K562 (cell line): Measurements from ENCODE around the gene PACRG. TPM values are rescaled to one million over a fixed set of nuclear protein-coding genes. Genes with fewer than 3 reads are reported as not detected.

Source experiments
- ATAC-seq: fragments of 200-7000 bp; cut with Tn5 transposase; 3 replicates; pipeline ENCODE4 v1.9.1; 2020; ENCODE audit warnings: moderate library complexity
- BruUV-seq: library from RNA; stranded (reverse); fragments of 400-500 nt; replicated peaks from 2 replicates; lab custom pipeline; 2021; lab: Mats Ljungman, UMichigan
- CTCF ChIA-PET: fragments of 300-600 bp; formaldehyde crosslinking; extraction: SDS; loops from one replicate; lab custom pipeline; 2021; ENCODE audit warnings: low intra/inter-chr PET ratio; lab: Yijun Ruan, JAX
- POLR2A ChIA-PET: fragments of 300-600, 350-650 bp; sonication (Branson Sonifier 250); formaldehyde crosslinking; extraction: SDS; loops from one replicate; lab custom pipeline; 2021; ENCODE audit warnings: antibody characterized with exemption, inconsistent platforms; lab: Yijun Ruan, JAX
- DNase-seq, 4 experiments: peaks; one replicate each; pipeline versions ENCODE4 v3.0.0 to v3.0.0-alpha.2; 2011 to 2018; ENCODE audit warnings: low spot score in 3 of 4, mixed read lengths in 3 of 4; ENCODE audit errors: extremely low read depth in 1 of 4
- FAIRE-seq: peaks from 2 replicates; lab custom pipeline; 2011; peaks lifted over from hg19 to GRCh38; lab: Jason Lieb, UNC
- H2AFZ ChIP-seq: 2 replicates; pipeline ENCODE4 v1.6.0; 2011; ENCODE audit warnings: low read depth, low read length, control low read depth, inconsistent platforms
- H3K27ac ChIP-seq: fragments of 200-600 bp; 3 replicates; pipeline ENCODE4 v1.8.0; 2011; ENCODE audit warnings: low read depth, mild to moderate bottlenecking, control low read depth, inconsistent platforms, low read length, moderate library complexity, mixed read lengths; ENCODE audit errors: extremely low read depth
- H3K27me3 ChIP-seq, 2 experiments: fragments of 300-600 bp in 1 of 2; 2 replicates in 1 of 2; 3 replicates in 1 of 2; pipeline versions ENCODE4 v1.6.0 to v1.8.0; 2011; ENCODE audit warnings: inconsistent platforms in 2 of 2, low read length in 2 of 2, mild to moderate bottlenecking in 1 of 2, mixed read lengths in 1 of 2, moderate library complexity in 1 of 2; ENCODE audit not compliant: control insufficient read depth in 2 of 2, insufficient read depth in 2 of 2
- H3K36me3 ChIP-seq: fragments of 300-600 bp; 3 replicates; pipeline ENCODE4 v1.8.0; 2011; ENCODE audit warnings: mild to moderate bottlenecking, low read length, inconsistent platforms; ENCODE audit not compliant: control insufficient read depth, insufficient read depth
- H3K4me1 ChIP-seq, 2 experiments: fragments of 200-600 bp in 1 of 2; replicated peaks in 1 of 2; 2 replicates in 1 of 2; 3 replicates in 1 of 2; pipeline versions ENCODE4 v1.5.1 to v1.8.0; 2011; ENCODE audit warnings: inconsistent platforms in 2 of 2, low read length in 2 of 2, mild to moderate bottlenecking in 1 of 2, mixed read lengths in 1 of 2, moderate library complexity in 1 of 2; ENCODE audit not compliant: control insufficient read depth in 2 of 2, insufficient read depth in 2 of 2
- H3K4me2 ChIP-seq: 2 replicates; pipeline ENCODE4 v1.6.1; 2011; ENCODE audit warnings: low read length, control low read depth, inconsistent platforms, mixed read lengths; ENCODE audit not compliant: insufficient read depth
- H3K4me3 ChIP-seq: fragments of 200-600 bp; sonication (generic), shearing (Covaris generic); 2 replicates; pipeline ENCODE4 v1.5.1; 2016; ENCODE audit warnings: control low read depth, inconsistent platforms
- H3K79me2 ChIP-seq: fragments of 200-600 bp; 3 replicates; pipeline ENCODE4 v1.8.0; 2011; ENCODE audit warnings: low read length, inconsistent platforms; ENCODE audit not compliant: control insufficient read depth, insufficient read depth
- H3K9ac ChIP-seq, 2 experiments: 2 replicates each; pipeline versions ENCODE4 v1.6.0 to v1.6.1; 2011; ENCODE audit warnings: low read depth in 2 of 2, low read length in 2 of 2, control low read depth in 1 of 2, inconsistent platforms in 1 of 2, mild to moderate bottlenecking in 1 of 2, mixed read lengths in 1 of 2; ENCODE audit not compliant: insufficient read depth in 1 of 2
- H3K9me1 ChIP-seq: one replicate; pipeline ENCODE4 v1.6.0; 2011; ENCODE audit warnings: inconsistent platforms, mild to moderate bottlenecking, low read length, moderate library complexity; ENCODE audit not compliant: control insufficient read depth, insufficient read depth
- H3K9me3 ChIP-seq: replicated peaks from 2 replicates; pipeline ENCODE4 v1.5.1; 2011; ENCODE audit warnings: low read depth, low read length, inconsistent platforms; ENCODE audit not compliant: control insufficient read depth, insufficient read depth
- H4K20me1 ChIP-seq: replicated peaks from 2 replicates; pipeline ENCODE4 v1.6.1; 2011; ENCODE audit warnings: low read length, inconsistent platforms, mixed read lengths; ENCODE audit not compliant: control insufficient read depth, insufficient read depth
- ERF ChIP-seq: fragments of 450-650 bp; formaldehyde crosslinking; IDR thresholded peaks from 2 replicates; pipeline ENCODE4 v1.4.0; 2020; ENCODE audit warnings: mild to moderate bottlenecking, mixed read lengths
- MECOM ChIP-seq: fragments of 250-450 bp; sonication (Bioruptor Pico); IDR thresholded peaks from 2 replicates; pipeline ENCODE4 v1.8.0; 2022; ENCODE audit warnings: inconsistent platforms
- RHOXF2B ChIP-seq: fragments of 250-450 bp; sonication (Bioruptor Pico); conservative IDR thresholded peaks from 2 replicates; pipeline ENCODE4 v1.5.1; 2021
- XRCC4 ChIP-seq: IDR thresholded peaks from one replicate; pipeline ENCODE4 v1.6.1; 2011; ENCODE audit not compliant: insufficient read depth, insufficient read length; ENCODE audit errors: extremely low read depth
- ZNF347 ChIP-seq: fragments of 450-650 bp; formaldehyde crosslinking; IDR thresholded peaks from 2 replicates; pipeline ENCODE4 v1.4.0; 2020; ENCODE audit warnings: low read depth, mild to moderate bottlenecking, moderate library complexity
- ZNF583 ChIP-seq: fragments of 250-450 bp; sonication (Bioruptor Pico); IDR thresholded peaks from 2 replicates; pipeline ENCODE4 v1.4.0; 2020
- WGBS: fragments of 100-300 bp; shearing (Covaris generic); methylation state at CpG from one replicate; pipeline ENCODE4 v1.1.6; 2016; ENCODE audit warnings: low coverage, mixed read lengths; ENCODE audit not compliant: insufficient coverage; ENCODE audit errors: missing lambda C conversion rate; 5-methylcytosine and 5-hydroxymethylcytosine counted together
- in situ Hi-C: fragments of 300-500 bp; cut with MboI; formaldehyde crosslinking; loops from 4 replicates; pipeline ENCODE4 v1.15.0; 2018; ENCODE audit warnings: inconsistent platforms, mixed read lengths
- intact Hi-C: fragments of 100-400 bp; cut with micrococcal nuclease; formaldehyde crosslinking; loops from 2 replicates; pipeline ENCODE4 v1.14.2; 2022
- polyA plus RNA-seq, 8 experiments: library from polyadenylated mRNA; depleted of rRNA in 4 of 8; stranded (reverse) in 5 of 8; unstranded in 3 of 8; fragments of >200 nt; fragmentation: Nextera tagmentation in 2 of 8; fragmentation: Illumina TruSeq in 1 of 8; extraction: Ambion mirVana in 2 of 8; extraction: Trizol in 1 of 8; gene quantifications; 2 replicates each; pipeline versions ENCODE4 v1.2.1 to v1.2.3, GENCODE V29; 2011 to 2014; ENCODE audit warnings: inconsistent platforms in 1 of 8, missing spikeins in 1 of 8
- total RNA-seq, 7 experiments: library from RNA; depleted of rRNA in 6 of 7; stranded (reverse); fragments of >200 nt in 6 of 7; fragmentation: Illumina TruSeq in 2 of 7; extraction: Trizol in 2 of 7; gene quantifications; 2 replicates each; pipeline versions ENCODE4 v1.2.1 to v1.2.3, GENCODE V29; 2011 to 2021; ENCODE audit warnings: low replicate concordance in 1 of 7
- TF ChIP-seq, protein P1 (sequence below): sonication (generic); formaldehyde crosslinking; IDR thresholded peaks from 2 replicates; pipeline ENCODE4 v1.8.1; 2023; ENCODE audit warnings: mild to moderate bottlenecking, missing genetic modification reagents
- TF ChIP-seq, protein P2 (sequence below): sonication (generic); formaldehyde crosslinking; IDR thresholded peaks from 2 replicates; pipeline ENCODE4 v1.8.0; 2022; ENCODE audit warnings: mild to moderate bottlenecking, missing genetic modification reagents

PACRG gene
- total and polyA plus RNA-seq, 9 of the 15 experiments (the other 6 are each of a cell fraction or from before 2014, with no cell fraction given), result 0.04 TPM; not detected in 8

DNA sequence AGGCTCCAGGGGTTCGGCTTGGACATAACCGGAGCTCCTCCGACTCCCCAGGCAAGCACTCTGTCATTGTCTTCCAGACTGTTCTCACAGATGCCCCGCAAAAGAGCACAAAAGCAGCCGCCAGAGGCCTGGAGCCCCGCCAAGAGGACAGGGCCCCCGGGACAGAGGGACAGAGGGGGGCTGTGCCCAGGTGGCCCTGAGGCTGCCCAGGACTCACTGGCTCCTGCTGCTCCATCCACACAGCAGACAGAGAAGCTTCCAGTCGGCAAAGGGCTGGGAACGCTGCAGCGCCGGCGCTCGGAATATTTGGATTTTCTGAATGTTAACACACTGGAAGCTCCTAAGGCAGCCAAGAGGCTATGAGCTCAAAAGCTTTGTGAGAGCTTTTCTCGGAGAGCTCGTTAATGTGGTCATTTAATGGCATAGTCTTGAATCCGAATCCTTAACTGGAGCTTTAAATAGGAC lies 618.8 kb downstream of the PACRG start:
- peaks cover 0 to 9% of the 10 kb centered on the region in 2 experiments; a peak in 3 of 5 replicates for H3K4me1 ChIP-seq
- H3K27me3 ChIP-seq, result peaks cover 41 to 78% of the 10 kb centered on the region in 2 experiments
- no peak overlapping the region for H3K9ac ChIP-seq
- H2AFZ ChIP-seq, result peak overlapping the region; percentile 0; the same call in 1 of the 2 replicates
- H3K9me3 ChIP-seq, result no peaks in the 10 kb centered on the region
- H3K79me2 ChIP-seq, result no peaks in the 10 kb centered on the region
- intact Hi-C loops (no loop called here), in situ Hi-C loops (no loop called here)
- ATAC-seq, result no peak
- BruUV-seq, result no TSS peak
- POLR2A ChIA-PET, result interaction anchor here (0.6 kb wide), 1 partner anchor 1870 kb away, joined by 3 read pairs; no protein-coding TSS in a partner anchor
- 18% methylated on average over 16 of the region's 16 CpGs for WGBS
- H3K4me2 ChIP-seq, result no peak overlapping the region
- no peak for DNase-seq
- no peaks in the 10 kb centered on the region for H3K9me1 ChIP-seq
- CTCF ChIA-PET, result no interaction called here
- FAIRE-seq, result peak; percentile 37
- no peaks in the 10 kb centered on the region for H4K20me1 ChIP-seq
- TF ChIP-seq MECOM (CRISPR knock-in tag) (no peak), ZNF583 (CRISPR knock-in tag) (no peak), ERF (CRISPR knock-in tag) (no peak), XRCC4 (no peak), RHOXF2B (CRISPR knock-in tag) (no peak), ZNF347 (CRISPR knock-in tag) (no peak)
- TF ChIP-seq, protein P1, sequence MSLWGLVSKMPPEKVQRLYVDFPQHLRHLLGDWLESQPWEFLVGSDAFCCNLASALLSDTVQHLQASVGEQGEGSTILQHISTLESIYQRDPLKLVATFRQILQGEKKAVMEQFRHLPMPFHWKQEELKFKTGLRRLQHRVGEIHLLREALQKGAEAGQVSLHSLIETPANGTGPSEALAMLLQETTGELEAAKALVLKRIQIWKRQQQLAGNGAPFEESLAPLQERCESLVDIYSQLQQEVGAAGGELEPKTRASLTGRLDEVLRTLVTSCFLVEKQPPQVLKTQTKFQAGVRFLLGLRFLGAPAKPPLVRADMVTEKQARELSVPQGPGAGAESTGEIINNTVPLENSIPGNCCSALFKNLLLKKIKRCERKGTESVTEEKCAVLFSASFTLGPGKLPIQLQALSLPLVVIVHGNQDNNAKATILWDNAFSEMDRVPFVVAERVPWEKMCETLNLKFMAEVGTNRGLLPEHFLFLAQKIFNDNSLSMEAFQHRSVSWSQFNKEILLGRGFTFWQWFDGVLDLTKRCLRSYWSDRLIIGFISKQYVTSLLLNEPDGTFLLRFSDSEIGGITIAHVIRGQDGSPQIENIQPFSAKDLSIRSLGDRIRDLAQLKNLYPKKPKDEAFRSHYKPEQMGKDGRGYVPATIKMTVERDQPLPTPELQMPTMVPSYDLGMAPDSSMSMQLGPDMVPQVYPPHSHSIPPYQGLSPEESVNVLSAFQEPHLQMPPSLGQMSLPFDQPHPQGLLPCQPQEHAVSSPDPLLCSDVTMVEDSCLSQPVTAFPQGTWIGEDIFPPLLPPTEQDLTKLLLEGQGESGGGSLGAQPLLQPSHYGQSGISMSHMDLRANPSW (CRISPR knock-in tag), result no peak
- TF ChIP-seq, protein P2, sequence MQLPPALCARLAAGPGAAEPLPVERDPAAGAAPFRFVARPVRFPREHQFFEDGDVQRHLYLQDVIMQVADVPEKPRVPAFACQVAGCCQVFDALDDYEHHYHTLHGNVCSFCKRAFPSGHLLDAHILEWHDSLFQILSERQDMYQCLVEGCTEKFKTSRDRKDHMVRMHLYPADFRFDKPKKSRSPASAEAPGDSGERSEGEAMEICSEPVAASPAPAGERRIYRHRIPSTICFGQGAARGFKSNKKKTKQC, result no peak
- H3K36me3 ChIP-seq, result no peaks in the 10 kb centered on the region
- H3K27ac ChIP-seq, result no peak overlapping the region
- H3K4me3 ChIP-seq, result no peak overlapping the region
